Kasumi-1 (cell line): ENCODE results near the gene POLR2L.

Experiments
- DNase-seq, 2 experiments: peaks; one replicate each; lab custom pipeline; 2025; lab: John Stamatoyannopoulos, UW

POLR2L gene

GRCh38 chr11:868802-869201, 26.5 kb upstream of the POLR2L start:
- DNase-seq = no peak

GRCh38 chr11:868394-868793, 26.1 kb upstream of the POLR2L start:
- no peak for DNase-seq

GRCh38 chr11:867856-868358, 25.6 kb upstream of the POLR2L start:
- DNase-seq = no peak

GRCh38 chr11:866481-866880, 24.2 kb upstream of the POLR2L start:
- DNase-seq = no peak

- DNase-seq = no peak
Observed at GRCh38 chr11:865462-866430, 23.4 kb upstream of the POLR2L start.

GRCh38 chr11:864898-865297, 22.6 kb upstream of the POLR2L start:
- no peak for DNase-seq

- no peak for DNase-seq
Observed at GRCh38 chr11:863910-864827, 21.8 kb upstream of the POLR2L start.

GRCh38 chr11:863023-863909, 20.9 kb upstream of the POLR2L start:
- DNase-seq = no peak

GRCh38 chr11:862696-863022, 20.3 kb upstream of the POLR2L start:
- DNase-seq = no peak

- no peak for DNase-seq
Observed at GRCh38 chr11:862081-862661, 19.8 kb upstream of the POLR2L start.

GRCh38 chr11:861105-861479, 18.8 kb upstream of the POLR2L start:
- DNase-seq = no peak

- no peak for DNase-seq
Observed at GRCh38 chr11:860234-861104, 18.1 kb upstream of the POLR2L start.

- peak; percentile 70 to 71 for DNase-seq
Observed at GRCh38 chr11:859394-860131, 17.2 kb upstream of the POLR2L start.

- no peak for DNase-seq
Observed at GRCh38 chr11:858762-859339, 16.5 kb upstream of the POLR2L start.

GRCh38 chr11:858053-858761, 15.9 kb upstream of the POLR2L start:
- DNase-seq = no peak

- no peak for DNase-seq
Observed at GRCh38 chr11:856397-856796, 14.1 kb upstream of the POLR2L start.

GRCh38 chr11:855796-856195, 13.5 kb upstream of the POLR2L start:
- no peak for DNase-seq

GRCh38 chr11:855330-855674, 13.0 kb upstream of the POLR2L start:
- DNase-seq = no peak
